PFSK-1 (cell line): ENCODE measurements around the gene KRTAP4-9.

ENCODE experiments used
- FOXP2 ChIP-seq: optimal IDR thresholded peaks from 2 replicates; pipeline ENCODE3; 2011; ENCODE audit warnings: borderline replicate concordance, control low read depth, inconsistent platforms; ENCODE audit not compliant: insufficient read depth; ENCODE audit errors: extremely low read length, extremely low read depth
- POLR2AphosphoS5 ChIP-seq: IDR thresholded peaks from 2 replicates; pipeline ENCODE4 v1.6.1; 2012; ENCODE audit warnings: low read depth, mild to moderate bottlenecking, control low read depth, low read length, moderate library complexity
- SIN3A ChIP-seq: IDR thresholded peaks from 2 replicates; pipeline ENCODE4 v1.6.1; 2012; ENCODE audit warnings: mild to moderate bottlenecking, low read length, moderate library complexity, borderline replicate concordance; ENCODE audit not compliant: insufficient read depth
- TAF1 ChIP-seq: IDR thresholded peaks from 2 replicates; pipeline ENCODE4 v1.6.1; 2012; ENCODE audit warnings: low read length, control low read depth, borderline replicate concordance; ENCODE audit not compliant: insufficient read depth
- TF ChIP-seq, protein P1 (sequence below), 2 experiments: IDR thresholded peaks; 2 replicates each; pipeline versions ENCODE4 v1.6.1 to v1.8.0; 2011 to 2012; ENCODE audit warnings: low read depth in 2 of 2, low read length in 2 of 2, control low read depth in 1 of 2, inconsistent platforms in 1 of 2, mild to moderate bottlenecking in 1 of 2, moderate library complexity in 1 of 2; ENCODE audit not compliant: insufficient read depth in 1 of 2

KRTAP4-9 gene

GRCh38 chr17:41153856-41154255, 48.7 kb downstream of the KRTAP4-9 start:
- TF ChIP-seq POLR2AphosphoS5 (no peak), TAF1 (no peak), FOXP2 (no peak), SIN3A (no peak)
- TF ChIP-seq, protein P1, sequence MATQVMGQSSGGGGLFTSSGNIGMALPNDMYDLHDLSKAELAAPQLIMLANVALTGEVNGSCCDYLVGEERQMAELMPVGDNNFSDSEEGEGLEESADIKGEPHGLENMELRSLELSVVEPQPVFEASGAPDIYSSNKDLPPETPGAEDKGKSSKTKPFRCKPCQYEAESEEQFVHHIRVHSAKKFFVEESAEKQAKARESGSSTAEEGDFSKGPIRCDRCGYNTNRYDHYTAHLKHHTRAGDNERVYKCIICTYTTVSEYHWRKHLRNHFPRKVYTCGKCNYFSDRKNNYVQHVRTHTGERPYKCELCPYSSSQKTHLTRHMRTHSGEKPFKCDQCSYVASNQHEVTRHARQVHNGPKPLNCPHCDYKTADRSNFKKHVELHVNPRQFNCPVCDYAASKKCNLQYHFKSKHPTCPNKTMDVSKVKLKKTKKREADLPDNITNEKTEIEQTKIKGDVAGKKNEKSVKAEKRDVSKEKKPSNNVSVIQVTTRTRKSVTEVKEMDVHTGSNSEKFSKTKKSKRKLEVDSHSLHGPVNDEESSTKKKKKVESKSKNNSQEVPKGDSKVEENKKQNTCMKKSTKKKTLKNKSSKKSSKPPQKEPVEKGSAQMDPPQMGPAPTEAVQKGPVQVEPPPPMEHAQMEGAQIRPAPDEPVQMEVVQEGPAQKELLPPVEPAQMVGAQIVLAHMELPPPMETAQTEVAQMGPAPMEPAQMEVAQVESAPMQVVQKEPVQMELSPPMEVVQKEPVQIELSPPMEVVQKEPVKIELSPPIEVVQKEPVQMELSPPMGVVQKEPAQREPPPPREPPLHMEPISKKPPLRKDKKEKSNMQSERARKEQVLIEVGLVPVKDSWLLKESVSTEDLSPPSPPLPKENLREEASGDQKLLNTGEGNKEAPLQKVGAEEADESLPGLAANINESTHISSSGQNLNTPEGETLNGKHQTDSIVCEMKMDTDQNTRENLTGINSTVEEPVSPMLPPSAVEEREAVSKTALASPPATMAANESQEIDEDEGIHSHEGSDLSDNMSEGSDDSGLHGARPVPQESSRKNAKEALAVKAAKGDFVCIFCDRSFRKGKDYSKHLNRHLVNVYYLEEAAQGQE (IDR thresholded peaks at IDR 0.05; ENCODE audit: insufficient read depth in 1 of 2, low read depth in 2 of 2, low read length in 2 of 2): no peak
